ENCODE results near the gene CASP2.

The CASP2 gene

DNA sequence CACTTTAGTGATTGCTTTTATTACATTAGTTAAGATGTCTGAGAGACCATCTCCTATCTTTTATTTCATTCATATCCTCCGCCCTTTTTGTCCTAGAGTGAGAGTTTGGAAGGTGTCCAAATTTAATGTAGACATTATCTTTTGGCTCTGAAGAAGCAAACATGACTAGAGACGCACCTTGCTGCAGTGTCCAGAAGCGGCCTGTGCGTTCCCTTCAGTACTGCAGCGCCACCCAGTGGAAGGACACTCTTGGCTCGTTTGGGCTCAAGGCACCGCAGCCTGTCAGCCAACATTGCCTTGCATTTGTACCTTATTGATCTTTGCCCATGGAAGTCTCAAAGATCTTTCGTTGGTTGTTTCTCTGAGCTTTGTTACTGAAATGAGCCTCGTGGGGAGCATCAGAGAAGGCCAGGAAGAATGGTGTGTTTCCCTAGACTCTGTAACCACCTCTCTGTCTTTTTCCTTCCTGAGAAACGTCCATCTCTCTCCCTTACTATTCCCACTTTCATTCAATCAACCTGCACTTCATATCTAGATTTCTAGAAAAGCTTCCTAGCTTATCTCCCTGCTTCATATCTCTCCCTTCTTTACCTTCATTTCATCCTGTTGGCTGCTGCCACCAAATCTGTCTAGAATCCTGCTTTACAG, 17.4 kb downstream of the CASP2 start:
- no peak for DNase-seq (ENCODE audit: extremely low read depth, low read depth)
- TF ChIP-seq, protein P1, sequence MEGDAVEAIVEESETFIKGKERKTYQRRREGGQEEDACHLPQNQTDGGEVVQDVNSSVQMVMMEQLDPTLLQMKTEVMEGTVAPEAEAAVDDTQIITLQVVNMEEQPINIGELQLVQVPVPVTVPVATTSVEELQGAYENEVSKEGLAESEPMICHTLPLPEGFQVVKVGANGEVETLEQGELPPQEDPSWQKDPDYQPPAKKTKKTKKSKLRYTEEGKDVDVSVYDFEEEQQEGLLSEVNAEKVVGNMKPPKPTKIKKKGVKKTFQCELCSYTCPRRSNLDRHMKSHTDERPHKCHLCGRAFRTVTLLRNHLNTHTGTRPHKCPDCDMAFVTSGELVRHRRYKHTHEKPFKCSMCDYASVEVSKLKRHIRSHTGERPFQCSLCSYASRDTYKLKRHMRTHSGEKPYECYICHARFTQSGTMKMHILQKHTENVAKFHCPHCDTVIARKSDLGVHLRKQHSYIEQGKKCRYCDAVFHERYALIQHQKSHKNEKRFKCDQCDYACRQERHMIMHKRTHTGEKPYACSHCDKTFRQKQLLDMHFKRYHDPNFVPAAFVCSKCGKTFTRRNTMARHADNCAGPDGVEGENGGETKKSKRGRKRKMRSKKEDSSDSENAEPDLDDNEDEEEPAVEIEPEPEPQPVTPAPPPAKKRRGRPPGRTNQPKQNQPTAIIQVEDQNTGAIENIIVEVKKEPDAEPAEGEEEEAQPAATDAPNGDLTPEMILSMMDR (IDR thresholded peaks at IDR 0.05; ENCODE audit: low read depth, low read length): peak; percentile 60

DNA sequence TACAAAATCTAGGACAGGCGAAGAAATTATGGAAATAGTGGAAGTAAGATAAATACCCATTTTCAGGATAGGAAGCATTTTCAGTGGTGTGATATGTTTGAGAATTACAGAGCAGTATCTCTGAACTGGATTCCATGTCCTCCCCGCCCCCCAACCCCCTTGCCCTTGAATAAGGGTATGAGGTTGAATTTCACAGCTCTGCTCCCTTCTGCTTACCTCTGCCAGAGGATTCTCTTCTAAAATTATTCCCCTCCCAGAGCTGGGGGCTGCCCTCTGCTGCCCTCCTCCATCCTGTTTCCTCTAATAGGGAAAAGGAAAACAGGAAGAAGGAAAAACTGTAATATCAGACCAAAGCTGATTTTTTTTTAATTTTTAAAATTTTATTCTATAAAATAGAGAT, 20.5 kb downstream of the CASP2 start:
- no peak for DNase-seq (ENCODE audit: extremely low read depth, low read depth)
- TF ChIP-seq, protein P1 (IDR thresholded peaks at IDR 0.05; ENCODE audit: low read depth, low read length): no peak

DNA sequence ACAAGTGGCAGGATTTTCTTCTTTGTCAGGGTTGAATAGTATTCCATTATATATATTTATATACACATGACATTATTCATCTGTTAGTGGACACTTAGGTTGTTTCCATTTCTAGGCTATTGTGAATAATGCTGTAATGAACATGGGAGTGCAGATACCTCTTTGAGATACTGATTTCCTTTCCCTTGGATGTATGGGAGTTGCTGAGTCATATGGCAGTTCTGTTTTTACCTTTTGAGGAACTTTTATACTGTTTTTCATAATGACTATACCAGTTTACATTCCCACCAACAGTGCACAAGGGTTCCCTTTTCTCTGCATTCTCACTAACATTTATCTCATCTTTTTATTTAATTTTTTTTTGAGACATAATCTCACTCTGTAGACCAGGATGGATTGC, 26.0 kb downstream of the CASP2 start:
- TF ChIP-seq, protein P1 (IDR thresholded peaks at IDR 0.05; ENCODE audit: low read depth, low read length): no peak
- DNase-seq (ENCODE audit: extremely low read depth, low read depth): no peak

DNA sequence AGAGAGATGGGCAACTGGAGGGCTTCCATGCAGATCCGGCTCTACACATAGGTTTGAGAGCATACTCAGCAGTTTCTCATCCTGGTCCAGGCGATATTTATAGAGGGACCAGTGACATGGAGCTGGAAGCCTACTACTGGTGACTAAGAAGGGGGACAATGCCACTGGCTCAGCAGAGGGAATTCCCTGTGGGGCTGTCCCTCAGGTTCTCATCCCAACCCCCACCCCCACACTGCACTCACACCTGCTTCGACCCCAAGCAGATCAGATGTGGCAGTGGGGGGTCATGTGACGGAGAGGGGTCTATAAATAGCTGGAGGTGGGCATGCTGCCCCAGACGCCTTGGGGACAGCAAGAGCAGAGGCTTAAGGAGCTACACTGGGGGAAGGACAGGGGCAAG, 27.6 kb downstream of the CASP2 start, which contains the start of gene CLCN1:
TSS of gene CLCN1 (plus strand) at position 336 of the 400 bp plus-strand sequence. CDS start 102 bp downstream, outside the sequence.
- no peak for DNase-seq (ENCODE audit: extremely low read depth, low read depth)
- TF ChIP-seq, protein P1 (IDR thresholded peaks at IDR 0.05; ENCODE audit: low read depth, low read length): no peak

DNA sequence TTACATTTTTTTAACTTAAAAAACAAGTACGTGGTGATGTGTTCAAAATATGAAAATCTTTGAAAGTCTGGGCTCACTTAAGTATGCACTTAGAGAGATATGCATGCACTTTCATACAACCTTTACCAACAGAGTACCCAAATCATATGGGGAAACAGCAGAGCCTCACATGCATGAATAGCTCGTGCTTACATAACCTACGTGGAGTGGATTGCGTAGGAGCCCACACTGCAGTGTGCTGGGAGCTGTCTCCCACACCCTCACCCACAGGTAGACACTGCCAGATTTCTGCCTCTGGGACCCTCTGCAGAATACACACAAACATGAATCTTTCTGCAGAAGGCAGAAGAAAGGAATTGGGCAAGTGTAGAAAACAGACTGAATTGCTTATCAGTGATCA, 28.3 kb downstream of the CASP2 start:
- DNase-seq (ENCODE audit: extremely low read depth, low read depth): no peak
- TF ChIP-seq, protein P1 (IDR thresholded peaks at IDR 0.05; ENCODE audit: low read depth, low read length): no peak

DNA sequence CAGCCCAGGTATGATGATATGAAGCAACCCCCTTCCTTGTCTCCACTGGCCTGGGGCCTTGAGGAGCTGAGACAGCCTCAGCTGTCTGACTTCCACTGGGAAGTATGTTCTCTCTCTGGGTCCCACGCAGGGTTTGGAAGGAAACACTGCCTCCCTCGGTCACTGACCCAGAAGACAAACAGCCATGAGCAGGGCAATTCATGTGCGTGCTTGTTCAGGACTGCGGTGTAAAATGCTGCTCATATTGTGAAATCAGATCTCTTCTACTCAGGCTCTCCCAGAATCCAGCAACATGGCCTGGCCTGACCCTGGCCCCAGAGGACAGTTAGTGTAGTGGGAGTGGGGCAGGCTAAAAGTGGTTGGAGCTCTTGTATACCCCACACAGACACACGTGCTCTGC, 30.5 kb downstream of the CASP2 start:
- TF ChIP-seq, protein P1 (IDR thresholded peaks at IDR 0.05; ENCODE audit: low read depth, low read length): peak; percentile 12
- DNase-seq (ENCODE audit: extremely low read depth, low read depth): peak; percentile 67

DNA sequence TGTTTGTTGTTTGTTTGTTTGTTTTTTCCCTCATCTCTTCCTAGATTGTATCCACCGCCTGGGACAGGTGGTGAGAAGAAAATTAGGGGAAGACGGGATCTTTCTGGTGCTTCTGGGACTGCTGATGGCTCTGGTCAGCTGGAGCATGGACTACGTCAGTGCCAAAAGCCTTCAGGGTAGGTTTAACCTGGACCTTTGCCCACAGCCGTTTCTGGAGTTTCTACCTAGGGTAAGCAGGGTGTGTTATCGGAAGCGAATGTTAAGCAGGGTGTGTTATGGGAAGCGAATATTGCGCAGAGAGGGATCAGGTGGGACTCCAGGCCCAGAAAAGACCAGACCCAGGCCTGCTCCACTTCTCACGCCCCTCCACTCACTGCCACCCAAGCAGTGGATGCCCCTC, 32.5 kb downstream of the CASP2 start:
- TF ChIP-seq, protein P1 (IDR thresholded peaks at IDR 0.05; ENCODE audit: low read depth, low read length): no peak
- no peak for DNase-seq (ENCODE audit: extremely low read depth, low read depth)
